GM10248 (cell line): ENCODE data around the gene AKAP11.

Experiments
- CTCF ChIA-PET: fragments of 300-600 bp; sonication (Branson Sonifier 250); formaldehyde crosslinking; extraction: SDS; loops from one replicate; lab custom pipeline; 2021; ENCODE audit warnings: antibody characterized with exemption; lab: Yijun Ruan, JAX
- POLR2A ChIA-PET: fragments of 350-650 bp; sonication (Branson Sonifier 250); formaldehyde crosslinking; extraction: SDS; loops from one replicate; lab custom pipeline; 2020; ENCODE audit warnings: antibody characterized with exemption; lab: Yijun Ruan, JAX
- DNase-seq: peaks from one replicate; pipeline ENCODE4 v3.0.0; 2012; ENCODE audit errors: extremely low spot score
- TF ChIP-seq, protein P1 (sequence below): IDR thresholded peaks from 2 replicates; pipeline ENCODE4 v1.5.1; 2012; ENCODE audit warnings: mild to moderate bottlenecking, low read depth; ENCODE audit errors: extremely low read depth, missing control alignments, control extremely low read depth

Gene AKAP11

DNA sequence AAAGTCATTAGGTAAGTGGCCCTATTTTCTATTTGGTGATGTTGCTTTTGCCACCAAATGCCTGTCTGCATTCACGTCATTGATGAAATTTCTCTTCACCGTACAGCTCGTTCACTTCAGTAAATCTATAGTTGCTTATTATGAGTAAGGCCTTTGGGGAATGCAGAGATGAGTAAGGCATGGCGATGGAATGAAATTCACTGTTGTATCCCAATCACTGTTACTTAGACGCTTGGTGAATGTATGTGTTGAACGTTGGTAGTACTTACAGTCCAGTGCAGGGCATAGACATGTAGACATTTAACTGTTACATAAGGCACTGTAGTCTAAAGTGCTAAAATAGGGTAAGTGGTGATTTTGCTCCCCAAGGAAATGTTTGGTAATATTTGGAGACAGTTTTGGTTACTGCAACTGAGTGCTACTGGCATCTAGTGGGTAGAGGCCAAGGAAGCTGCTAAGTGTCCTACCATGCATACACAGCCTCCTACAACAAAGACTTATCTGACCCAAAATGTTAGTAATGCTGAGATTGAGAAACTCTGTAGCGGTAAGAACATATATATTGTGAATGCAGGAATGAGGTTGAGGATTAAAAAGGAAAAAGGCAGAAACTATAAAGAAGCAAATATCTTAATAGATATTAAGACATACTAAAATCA is 5.8 kb downstream of the AKAP11 start:
- ChIA-PET POLR2A (no interaction called here), CTCF (no interaction called here)
- DNase-seq: no peak
- TF ChIP-seq, protein P1, sequence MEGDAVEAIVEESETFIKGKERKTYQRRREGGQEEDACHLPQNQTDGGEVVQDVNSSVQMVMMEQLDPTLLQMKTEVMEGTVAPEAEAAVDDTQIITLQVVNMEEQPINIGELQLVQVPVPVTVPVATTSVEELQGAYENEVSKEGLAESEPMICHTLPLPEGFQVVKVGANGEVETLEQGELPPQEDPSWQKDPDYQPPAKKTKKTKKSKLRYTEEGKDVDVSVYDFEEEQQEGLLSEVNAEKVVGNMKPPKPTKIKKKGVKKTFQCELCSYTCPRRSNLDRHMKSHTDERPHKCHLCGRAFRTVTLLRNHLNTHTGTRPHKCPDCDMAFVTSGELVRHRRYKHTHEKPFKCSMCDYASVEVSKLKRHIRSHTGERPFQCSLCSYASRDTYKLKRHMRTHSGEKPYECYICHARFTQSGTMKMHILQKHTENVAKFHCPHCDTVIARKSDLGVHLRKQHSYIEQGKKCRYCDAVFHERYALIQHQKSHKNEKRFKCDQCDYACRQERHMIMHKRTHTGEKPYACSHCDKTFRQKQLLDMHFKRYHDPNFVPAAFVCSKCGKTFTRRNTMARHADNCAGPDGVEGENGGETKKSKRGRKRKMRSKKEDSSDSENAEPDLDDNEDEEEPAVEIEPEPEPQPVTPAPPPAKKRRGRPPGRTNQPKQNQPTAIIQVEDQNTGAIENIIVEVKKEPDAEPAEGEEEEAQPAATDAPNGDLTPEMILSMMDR: no peak

DNA sequence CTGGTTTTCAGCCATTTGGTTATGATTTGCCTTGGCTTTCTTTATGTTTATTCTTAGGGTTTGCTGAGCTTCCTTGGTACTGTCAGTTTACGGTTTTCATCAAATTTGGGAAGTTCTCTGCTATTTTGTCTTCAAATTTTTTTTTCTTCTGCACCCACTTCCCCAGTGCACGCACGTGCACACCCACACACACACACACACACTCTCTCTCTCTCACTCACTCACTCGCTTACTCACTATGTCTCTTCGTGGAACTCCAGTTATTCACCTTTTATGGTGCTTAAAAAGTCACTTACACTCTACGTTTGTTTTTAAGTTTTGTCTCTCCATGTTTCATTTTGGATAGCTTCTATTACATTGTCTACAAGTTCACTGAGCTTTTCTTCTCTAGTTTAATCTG is 7.1 kb downstream of the AKAP11 start:
- DNase-seq: no peak
- POLR2A ChIA-PET: no interaction called here
- CTCF ChIA-PET: interaction anchor here (1.0 to 2.0 kb wide), 2 partner anchors 17 to 23 kb away, joined by 3 to 6 read pairs; no protein-coding TSS in a partner anchor
- TF ChIP-seq, protein P1: no peak

DNA sequence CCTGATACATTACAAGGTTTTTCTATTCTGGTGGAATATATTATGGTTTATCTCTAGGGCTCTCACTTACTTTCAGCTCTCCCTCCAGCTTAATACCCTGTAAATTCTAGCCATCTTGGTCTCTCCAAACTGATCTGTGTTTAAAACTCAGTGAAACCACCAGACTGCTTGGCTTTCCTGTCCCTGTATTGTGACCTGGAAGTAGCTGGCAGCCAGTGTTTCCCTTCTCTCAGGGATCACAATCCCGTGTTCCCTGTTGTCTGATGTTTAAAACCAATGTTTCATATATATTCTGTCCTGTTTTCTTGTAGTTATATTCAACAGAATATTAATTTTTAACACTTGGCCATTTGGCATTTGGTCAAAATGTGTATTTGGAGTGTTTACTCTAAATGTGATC is 8.0 kb downstream of the AKAP11 start:
- TF ChIP-seq, protein P1: no peak
- CTCF ChIA-PET: interaction anchor here (2.0 kb wide), 1 partner anchor 16 kb away, joined by 6 read pairs; no protein-coding TSS in a partner anchor
- POLR2A ChIA-PET: no interaction called here
- no peak for DNase-seq

DNA sequence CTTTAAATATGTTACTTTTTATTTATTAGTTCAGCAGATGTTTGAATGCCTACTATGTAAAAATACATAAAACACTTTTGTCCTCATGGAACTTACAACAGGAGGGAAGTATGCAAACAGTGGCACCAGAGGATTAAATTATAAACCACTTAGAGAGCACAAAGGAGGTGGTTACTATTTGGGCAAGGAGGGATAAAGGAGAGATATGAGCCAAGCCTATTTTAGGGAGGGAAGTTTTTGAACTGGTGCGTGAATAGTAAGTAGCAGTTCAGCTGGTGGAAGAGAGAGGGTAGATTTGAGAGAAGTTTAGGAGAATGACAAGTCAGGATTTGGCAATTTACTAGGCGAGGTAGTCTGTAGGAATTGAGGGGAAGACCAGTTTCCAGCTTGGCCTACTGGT is 8.6 kb downstream of the AKAP11 start:
- ChIA-PET CTCF (interaction anchor here (1.6 to 2.0 kb wide), 2 partner anchors 14 to 16 kb away, joined by 3 to 6 read pairs; no protein-coding TSS in a partner anchor), POLR2A (no interaction called here)
- no peak for DNase-seq
- TF ChIP-seq, protein P1: no peak

DNA sequence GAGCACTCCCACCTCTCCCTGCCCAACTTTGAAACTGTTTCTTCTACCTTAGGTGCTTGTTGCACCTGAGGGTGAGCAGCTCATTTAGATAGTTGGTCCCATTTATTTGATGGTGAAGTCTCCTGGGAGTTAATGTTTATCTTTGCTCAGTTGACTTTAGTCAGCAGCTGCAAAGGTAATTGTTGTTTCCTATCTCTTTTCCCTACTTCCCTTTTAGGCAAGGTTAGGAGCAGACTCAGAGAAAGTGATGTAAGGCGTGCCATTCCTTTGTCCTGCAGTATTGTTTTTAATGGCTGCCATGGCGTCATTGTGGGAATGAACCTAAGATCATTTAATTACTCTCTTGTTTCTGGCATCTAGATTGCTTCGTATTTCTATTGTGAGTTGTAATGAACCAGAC is 11.6 kb downstream of the AKAP11 start:
- ChIA-PET POLR2A (no interaction called here), CTCF (no interaction called here)
- TF ChIP-seq, protein P1: no peak
- no peak for DNase-seq

DNA sequence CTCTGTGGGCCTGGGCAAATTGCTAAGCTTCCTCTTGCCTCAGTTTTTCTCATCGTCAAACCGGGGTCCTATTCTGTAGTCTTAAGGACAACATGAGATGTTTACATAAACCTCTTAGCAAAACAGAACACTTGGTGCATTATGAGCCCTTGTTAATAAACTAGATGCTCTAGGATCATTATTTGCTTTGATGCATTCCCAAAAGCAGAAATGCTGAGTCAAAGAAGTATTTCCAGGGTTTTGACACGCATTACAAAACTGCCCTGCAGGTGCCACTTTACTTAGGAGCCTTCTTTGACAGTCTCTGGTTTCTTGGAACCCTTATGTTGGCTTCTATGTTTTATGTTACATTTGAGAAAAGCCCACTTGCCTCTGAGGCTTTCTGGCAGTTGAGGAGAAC is 12.1 kb downstream of the AKAP11 start:
- ChIA-PET CTCF (no interaction called here), POLR2A (no interaction called here)
- DNase-seq: no peak
- TF ChIP-seq, protein P1: no peak

DNA sequence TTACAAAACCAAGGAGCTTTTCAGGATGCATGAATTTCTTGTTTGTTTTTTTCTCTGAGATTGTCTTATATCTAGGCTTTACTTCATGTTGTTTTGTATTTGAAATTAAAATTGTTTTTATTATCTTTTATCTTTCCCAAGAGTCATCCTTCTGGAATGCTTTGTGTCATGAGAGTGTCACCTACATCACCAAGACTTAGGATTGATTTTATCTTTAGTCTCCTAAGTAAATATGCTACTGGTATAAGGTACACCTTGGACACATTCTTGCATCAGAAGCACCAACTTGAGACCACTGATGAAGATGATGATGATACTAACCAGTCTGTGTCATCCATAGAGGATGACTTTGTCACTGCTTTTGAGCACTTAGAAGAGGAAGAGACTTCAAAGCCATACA is 26.4 kb downstream of the AKAP11 start:
- TF ChIP-seq, protein P1: no peak
- ChIA-PET CTCF (no interaction called here), POLR2A (no interaction called here)
- no peak for DNase-seq
